ENCODE measurements around the gene IVNS1ABP.

The IVNS1ABP gene

DNA sequence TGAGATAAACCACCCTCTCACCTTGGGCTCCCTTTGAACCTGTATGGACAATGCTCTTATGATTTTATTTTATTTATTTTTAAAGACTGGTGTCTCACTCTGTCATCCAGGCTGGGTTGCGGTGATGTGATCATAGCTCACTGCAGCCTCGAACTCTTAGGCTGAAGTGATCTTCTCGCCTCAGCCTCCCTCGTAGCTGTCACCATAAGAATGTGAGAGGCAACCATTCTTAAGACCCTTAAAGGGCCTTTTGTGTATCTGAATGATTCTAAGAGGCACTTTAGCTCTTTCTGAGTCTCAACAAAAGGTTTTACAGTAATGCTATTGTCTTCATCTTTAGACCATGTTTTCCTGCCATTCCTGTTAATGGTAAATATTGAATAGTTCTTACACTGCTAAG lies 67.0 kb downstream of the IVNS1ABP start:
- DNase-seq: no peak

GRCh38 chr1:185249563-185249962 lies 67.5 kb downstream of the IVNS1ABP start:
- no peak for DNase-seq
